Stimulated activated CD8-positive, alpha-beta memory T cell treated with anti-CD3 and anti-CD28 coated beads, Interleukin-12 subunit alpha, Interleukin-12 subunit beta, amount 100 ng/mL, for 4 hours (primary cell): ENCODE data around the gene PDSS2.
"Not testable (repeated sequence)": the region's sequence is repeated elsewhere in the genome, so short reads cannot be mapped to it uniquely, and the experiment has no call there.

ENCODE experiments used
- DNase-seq: peaks from one replicate; pipeline ENCODE4 v3.0.0-alpha.2; 2020; ENCODE audit warnings: low read depth

PDSS2 gene

DNA sequence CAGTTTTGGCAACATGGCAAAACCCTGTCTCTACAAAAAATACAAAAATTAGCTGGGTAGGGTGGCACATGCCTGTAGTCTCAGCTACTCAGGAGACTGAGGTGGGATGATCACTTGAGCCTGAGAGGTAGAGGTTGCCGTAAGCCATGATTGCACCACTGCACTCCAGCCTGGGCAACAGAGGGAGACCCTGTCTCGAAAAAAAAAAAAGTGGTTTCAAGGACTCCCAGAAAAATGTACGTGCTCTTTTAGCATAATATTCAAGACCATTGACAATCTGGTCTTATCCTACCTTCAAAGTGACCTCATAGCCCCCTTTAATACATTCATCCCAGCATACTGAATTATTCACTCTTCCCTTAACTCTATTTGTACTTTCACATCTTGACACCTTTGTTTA is 16.0 kb upstream of the PDSS2 start:
- DNase-seq: not testable (repeated sequence)

- no peak for DNase-seq
Measured at GRCh38 chr6:107473660-107474059, 14.3 kb upstream of the PDSS2 start.

DNA sequence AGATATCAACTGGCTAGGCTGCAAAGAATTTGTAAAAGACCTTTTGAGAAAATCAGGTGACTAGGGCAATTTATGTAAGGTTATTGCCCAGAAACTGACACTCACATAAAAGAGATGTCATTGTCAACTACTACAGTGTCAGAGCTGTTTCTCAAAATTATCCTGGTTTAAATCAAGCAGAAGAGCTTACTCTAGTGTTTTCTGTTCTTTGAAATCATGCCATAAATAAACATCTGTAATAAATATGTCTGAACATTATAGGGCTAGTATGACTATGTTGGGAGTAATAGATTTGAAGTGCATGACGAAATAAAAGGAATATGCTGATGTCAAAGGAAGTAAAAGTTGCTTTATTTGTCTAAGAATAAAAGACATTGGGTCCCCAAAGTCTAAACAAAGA is 11.0 kb upstream of the PDSS2 start:
- no peak for DNase-seq

DNA sequence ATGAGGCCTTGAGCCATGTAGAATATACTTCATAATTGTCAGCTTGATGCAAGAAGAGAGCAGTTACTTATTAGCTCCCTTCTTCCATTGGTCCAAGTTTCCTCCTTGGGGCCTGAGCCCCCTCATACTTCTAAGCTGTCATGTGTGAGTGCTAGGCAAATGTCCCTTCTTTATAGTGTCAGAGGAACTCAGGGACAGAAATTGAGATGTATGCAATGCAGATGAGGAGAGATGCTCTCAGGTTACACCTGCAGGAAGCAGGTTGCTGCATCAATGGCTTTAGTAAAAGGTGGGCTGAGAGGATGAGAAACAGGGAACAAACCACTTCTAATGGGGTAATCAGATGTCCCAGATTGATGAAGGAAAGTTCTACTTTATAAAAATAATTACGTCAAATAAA is 6.7 kb upstream of the PDSS2 start:
- DNase-seq: no peak

DNA sequence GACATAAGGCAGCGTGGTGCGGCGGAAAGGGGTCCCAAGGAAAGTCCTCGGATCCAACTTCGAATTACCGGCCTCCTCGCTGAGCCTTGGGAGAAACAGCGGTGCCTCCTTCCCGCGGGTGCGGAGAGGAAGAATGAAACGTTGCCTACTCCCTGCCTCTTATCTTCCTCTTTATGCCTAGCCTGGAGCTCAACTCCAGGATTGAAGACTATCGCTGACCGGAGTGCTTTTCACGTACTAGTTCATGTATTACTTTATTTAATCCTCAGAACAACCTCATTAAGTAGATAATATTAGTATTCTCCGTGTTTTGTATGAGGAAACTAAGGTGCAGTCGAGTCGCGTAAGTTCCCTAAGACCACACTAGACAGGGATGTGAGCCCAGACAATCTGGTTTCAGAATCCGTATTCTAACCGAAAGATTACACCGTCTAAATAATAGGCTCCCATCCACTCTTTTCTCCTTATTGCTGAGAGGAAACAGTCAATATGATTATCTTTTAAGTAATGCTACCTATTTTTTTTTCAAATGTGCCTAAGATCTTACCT is 793 bp upstream of the PDSS2 start:
- no peak for DNase-seq

DNA sequence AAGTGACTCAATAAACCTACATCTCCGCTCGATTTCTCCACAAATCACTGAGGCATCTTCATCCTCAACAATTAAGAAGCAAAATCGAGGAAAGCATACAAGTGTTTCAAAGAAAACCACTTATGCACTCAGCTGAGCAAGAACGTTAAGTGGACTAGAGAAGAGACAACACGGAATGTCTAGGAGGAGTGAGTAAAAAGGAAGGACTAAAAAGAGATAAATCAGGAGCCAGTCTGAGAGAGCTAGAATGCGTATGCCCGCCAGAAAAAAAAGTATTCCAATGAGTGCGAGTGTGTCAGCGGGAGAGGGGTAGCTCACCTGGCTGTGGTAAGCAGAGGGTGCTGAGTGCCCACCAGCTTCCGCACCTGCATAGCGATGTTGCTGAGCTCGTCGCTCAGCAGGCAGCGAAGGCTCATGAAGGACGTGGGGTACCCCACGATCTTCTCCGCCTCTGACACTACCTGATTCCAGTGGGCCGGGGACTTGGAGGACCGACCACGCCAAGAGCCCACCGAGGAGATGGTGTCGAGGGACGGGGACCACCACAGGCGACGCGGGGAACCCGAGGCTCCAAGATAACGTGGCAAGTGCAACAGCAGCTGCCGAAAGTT is 587 bp downstream of the PDSS2 start:
- no peak for DNase-seq

DNA sequence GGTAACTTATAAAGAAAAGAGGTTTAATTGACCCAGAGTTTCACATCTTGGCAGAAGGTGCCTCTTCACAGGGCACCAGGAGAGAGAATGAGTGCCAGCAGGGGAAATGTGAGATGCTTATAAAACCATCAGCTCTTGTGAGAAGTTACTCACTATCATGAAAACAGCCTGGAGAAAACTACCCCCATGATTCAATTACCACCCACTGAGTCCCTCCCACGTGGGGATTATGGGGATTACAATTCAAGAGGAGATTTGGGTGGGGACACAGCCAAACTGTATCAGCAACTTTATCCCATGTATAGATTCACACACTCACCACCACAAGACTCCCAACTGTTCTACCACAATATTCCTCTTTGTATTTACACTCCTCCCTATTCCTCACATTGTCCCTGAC is 10.6 kb downstream of the PDSS2 start:
- no peak for DNase-seq

DNA sequence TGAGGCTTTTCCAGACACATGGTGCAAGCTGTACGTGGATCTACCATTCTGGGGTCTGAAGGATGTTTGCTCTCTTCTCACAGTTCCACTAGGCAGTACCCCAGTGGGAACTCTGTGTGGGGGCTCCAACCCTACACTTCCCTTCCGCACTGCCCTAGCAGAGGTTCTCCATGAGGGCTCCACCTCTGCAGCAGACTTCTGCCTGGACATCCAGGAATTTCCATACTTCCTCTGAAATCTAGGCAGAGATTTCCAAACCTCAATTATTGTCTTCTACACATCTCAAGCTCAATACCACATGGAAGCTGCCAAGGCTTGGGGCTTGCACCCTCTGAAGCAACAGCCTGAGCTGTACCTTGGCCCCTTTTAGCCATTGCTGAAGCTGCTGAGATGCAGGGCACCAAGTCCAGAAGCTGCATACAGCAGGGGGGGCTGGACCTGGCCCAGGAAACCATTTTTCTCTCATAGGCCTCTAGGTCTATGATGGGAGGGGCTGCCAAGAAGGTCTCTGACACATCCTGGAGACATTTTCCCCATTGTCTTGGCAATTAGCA is 11.6 kb downstream of the PDSS2 start:
- DNase-seq: no peak

DNA sequence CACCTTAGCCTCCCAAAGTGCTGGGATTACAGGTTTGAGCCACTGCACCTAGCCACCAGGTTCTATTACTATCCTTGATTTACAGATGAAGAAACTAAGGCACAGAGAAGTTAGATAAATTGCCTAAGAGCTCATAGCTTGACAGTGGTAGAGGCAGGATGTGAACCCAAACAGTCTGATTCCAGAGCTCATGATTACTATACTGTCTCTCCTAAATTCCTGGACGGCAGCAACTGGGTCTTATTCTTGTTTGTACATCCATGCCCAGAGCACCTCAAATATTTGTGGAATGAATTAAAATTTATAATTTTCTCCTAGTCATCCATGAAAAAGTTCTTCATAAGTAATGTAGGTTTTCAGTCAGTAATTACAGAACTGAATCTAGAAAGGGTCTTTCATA is 15.1 kb downstream of the PDSS2 start:
- no peak for DNase-seq

- DNase-seq: no peak
Measured at GRCh38 chr6:107443608-107444267, 15.6 kb downstream of the PDSS2 start.

- no peak for DNase-seq
Measured at GRCh38 chr6:107442938-107443607, 16.3 kb downstream of the PDSS2 start.

DNA sequence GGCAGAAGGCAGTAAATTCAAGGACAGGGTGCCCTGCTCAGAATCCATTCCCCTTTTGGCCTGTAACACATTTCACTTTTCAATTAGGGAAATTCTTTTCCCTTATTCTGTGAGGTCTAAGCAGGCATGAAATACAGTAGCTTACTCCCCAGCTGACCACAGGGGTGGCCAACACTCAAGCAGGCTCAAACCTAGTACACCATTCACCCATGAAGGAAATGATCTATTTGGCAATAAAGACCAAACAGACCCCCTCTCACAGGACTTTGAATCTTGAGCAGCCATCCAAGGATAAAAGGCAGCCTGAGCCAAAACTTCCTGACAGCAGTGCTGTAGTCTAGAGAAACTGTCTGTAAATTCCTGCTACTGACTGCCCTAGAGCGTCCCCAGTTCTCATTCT is 17.7 kb downstream of the PDSS2 start:
- no peak for DNase-seq

GRCh38 chr6:107440936-107441335 is 18.4 kb downstream of the PDSS2 start:
- DNase-seq: no peak

DNA sequence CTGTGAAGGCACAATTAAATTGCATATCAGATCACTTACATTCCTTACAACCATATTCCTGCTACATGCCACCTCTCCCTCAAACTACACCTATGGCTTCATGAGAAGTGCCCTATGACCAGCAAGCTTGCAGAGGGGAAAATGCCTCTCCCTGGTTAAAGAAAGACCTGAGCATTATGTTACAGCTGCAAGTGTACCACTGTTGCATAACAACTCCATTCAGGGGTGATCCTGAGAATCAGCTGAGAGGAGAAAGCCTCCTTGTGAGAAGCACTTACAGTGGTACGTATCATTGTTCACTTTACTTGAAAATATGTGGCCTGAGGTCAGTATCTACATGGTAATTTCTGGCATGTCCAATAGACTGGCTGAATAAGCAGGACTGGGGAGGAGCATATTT is 20.0 kb downstream of the PDSS2 start:
- no peak for DNase-seq

DNA sequence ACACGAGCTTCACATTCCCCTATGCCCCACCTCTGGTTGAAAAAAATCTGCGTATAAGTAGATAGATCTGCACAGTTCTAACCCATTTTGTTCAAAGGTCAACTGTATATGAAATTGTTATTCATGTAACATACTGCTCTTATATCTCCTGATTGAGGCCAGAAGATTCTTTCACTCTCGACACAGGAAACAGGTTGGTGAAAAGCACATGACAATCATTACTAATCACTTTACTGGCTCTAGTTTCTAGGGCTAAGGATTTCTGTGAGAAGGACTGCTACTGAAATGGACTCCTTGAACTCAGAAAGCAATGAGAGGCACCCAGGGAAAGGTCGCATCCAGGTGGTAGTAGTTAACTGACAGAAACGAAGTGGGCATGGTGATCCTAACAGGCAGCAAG is 21.7 kb downstream of the PDSS2 start:
- DNase-seq: no peak

GRCh38 chr6:107436881-107437280 is 22.5 kb downstream of the PDSS2 start:
- no peak for DNase-seq

DNA sequence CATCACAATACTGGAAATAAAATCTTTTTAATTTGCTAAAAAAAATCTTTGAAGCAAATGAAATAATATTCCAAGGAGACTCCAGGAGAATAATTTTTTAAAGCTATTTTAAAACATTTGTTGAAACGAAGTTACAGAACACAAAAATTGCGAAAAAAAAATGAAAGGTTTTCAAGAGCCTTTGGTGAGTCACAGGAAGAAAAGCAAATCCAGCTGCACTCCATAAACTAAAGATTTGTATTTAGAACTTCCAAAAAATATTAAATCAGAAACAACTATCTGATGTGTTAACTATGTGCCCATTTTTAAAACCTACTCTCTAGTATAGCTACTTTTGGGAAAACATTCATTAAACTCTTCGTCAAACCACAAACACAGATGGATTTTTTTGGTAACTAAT is 23.6 kb downstream of the PDSS2 start:
- no peak for DNase-seq

- DNase-seq: no peak
Measured at GRCh38 chr6:107434812-107435211, 24.6 kb downstream of the PDSS2 start.

- DNase-seq: not testable (repeated sequence)
Measured at GRCh38 chr6:107425951-107426350, 33.4 kb downstream of the PDSS2 start.

DNA sequence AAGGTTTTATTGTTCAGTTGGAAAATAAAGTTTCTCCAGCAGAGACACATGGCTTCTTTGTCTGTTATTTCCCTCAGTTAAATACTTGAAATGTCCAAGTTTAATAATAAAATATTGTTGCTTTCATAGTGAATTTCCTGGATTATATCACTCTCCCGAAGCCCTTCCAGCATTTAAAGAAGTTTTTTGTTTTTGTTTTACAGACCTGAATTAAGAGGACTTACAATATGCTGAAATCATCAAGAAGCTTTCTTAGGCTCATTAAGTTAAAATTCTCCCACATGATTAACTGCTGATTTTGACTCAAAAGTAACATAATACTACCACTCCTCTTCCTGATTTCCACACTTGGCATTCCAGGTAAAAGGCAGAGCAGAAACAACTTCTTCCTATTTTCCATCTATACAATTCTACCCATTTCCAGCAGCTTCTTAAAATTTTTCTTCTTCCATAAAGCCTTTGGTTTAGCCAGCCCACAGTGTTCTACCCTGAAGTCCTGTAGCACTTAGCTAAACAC is 35.8 kb downstream of the PDSS2 start:
- DNase-seq: no peak

DNA sequence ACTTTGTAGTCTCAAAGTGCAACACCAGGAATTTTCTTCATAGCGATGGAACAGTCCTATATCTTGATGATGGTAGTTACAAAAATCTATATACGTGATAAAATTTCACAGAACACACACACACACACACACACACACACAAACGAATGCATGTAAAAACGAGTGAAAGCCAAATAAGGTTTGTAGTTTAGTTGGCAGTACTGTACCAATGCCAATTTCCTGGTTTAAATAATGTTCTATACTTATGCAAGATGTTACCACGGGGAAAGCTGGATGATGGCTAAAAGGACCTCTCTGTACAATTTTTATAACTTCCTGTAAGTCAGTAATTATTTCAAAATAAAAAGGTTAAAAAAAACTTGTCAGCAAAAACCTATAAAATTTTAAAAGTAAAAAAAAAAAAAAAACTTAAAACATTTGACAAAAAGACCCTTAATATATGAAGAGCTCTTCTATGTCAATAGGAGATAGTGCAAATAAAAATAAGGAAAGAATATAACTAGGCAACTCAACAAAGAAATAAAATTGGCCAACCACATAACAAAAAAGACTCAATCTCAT is 37.6 kb downstream of the PDSS2 start:
- no peak for DNase-seq

DNA sequence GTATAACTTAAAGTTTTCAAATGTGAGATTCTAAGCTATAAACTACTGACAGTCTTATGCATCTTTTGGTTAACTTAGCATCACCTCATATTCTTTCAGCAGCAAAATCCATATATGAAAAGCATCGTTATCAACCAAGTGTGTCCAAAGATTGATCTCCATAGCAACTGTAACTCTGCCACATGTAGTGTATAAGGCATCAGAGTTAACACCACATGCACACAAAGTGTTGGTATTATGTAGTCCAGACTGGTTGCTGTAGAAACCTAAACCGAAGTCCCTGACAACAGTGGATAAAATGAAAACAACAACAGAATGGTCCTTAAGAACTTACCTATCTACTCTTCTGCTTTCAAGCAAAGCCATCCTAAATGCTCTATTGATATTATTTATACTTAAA is 39.6 kb downstream of the PDSS2 start:
- DNase-seq: no peak

DNA sequence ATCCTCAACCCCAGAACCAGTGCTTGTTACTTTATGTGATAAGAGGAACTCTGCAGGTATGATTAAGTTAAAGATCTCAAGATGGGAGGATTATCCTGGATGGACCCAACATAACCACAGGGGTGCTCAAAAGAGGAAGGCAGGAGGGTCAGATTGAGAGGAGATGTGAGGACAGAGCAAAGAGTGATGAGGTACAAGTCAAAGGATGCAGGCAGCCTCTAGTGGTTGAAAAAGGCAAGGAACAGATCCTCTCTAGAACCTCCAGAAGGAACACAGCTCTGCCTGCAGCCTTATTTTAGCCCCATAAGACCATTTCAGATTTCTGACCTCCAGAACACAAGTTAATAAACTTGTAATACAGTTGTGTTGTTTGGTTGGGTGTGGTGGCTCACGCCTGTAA is 41.2 kb downstream of the PDSS2 start:
- no peak for DNase-seq
